Measurements from ENCODE around the gene ZNF473.
A peak's percentile ranks its signal among the peaks of the same experiment; 100 is the strongest.

Gene ZNF473

GRCh38 chr19:50003810-50004419 lies 21.9 kb upstream of the ZNF473 start:
- peak; percentile 70 for DNase-seq

DNA sequence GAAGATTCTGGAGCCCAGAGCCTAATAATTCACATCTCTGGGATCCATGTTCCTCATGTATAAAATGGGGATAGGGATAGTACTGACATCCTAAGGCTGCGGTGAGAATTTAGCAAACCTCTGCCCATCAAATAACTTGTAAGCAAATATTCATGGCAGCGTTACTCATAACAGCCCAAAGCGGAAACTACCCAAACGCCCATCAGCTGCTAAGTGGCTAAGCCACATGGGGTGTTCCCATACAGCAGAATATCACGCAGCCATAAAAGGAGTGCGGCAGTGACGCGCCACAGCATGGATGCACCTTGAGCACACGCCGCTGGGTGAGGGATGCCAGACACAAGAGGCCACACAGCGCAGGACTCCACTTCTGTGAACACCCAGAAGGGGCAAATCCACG lies 20.4 kb upstream of the ZNF473 start:
- no peak for DNase-seq

DNA sequence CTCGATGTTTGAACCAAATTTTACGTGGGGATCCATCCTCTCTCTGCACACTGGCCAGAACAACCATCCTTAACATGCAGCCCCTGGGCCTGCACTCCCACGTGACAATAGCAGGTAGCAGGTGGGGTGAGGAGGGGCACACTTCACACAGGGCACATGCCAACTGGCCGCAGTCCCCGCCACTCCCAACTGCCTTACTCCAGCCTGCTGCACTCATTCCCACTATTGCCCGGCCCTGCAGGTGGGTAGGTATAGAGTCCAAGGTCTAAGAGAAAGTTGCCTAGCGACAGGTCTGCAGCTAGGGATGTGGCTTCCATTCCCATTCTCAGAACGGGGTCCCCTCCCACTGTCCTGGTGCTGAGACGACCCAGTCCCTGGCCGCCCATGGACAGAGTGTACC lies 18.6 kb upstream of the ZNF473 start:
- no peak for DNase-seq

DNA sequence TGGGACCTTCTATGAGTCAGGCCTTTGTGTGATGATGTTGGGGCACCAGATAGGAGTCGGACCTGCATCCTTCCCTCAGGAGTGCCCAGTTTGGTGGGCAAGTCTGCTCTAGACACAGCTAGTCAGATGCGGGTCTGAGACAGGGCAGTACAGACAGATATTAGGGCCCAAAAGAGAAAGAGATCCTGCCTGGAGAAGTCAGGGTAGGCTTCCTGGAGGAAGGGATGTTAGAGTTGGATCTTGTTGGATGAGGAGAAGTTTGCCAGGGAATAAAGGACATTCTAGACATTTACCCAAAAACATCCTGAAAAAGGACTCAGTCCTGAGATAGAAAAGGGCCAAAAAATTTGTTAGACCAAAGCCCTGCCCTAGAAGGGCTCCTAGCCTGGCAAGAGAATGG lies 17.9 kb upstream of the ZNF473 start:
- DNase-seq: no peak

- DNase-seq: no peak
These were observed 17.3 kb upstream of the ZNF473 start for GRCh38 chr19:50008532-50008931.

DNA sequence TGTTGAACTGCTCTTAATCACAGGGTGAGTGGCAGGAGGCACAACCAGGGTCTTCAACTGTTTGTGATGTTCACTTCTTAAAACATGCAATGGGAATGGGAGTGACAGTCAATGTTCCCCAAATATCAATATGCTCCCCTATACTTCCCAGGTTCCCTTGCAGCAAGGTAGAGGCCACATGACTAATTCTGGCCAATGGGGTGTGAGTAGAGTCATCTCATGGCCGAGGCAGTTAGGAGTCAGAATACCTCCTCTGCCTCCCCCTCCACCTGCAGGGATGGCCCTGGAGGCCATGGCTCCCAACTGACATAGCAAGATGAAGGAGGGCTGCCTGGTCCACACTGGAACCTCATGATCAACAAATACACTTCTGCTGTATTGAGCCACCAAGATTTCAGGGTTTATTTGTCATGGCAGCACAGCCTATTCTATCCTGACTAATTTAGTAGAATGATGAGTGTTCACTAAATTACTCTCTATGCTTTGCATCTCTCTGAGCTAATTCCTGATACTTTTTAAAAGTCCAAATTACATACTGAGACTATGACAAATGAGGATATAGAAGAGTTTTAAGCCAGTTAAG lies 9.5 kb upstream of the ZNF473 start:
- no peak for DNase-seq

DNA sequence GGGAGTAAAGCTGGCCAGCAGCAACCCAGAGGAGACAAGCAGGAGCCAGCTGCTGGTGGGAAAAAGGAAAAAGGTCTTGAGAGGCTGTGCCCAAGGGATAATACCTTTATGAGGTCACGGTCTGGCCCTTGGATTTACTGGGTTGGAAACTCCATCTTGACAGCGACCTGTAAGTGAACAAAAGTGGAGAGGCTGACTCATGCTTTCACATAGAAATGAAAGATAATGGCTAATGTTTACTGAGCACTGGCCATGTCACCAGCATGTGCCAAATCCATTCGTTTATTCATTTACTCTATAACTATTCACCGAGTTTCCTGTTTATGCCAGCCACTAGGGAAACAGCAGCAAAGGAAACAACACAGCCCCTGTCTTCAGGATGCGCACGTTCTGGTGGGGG lies 5.3 kb upstream of the ZNF473 start:
- no peak for DNase-seq

DNA sequence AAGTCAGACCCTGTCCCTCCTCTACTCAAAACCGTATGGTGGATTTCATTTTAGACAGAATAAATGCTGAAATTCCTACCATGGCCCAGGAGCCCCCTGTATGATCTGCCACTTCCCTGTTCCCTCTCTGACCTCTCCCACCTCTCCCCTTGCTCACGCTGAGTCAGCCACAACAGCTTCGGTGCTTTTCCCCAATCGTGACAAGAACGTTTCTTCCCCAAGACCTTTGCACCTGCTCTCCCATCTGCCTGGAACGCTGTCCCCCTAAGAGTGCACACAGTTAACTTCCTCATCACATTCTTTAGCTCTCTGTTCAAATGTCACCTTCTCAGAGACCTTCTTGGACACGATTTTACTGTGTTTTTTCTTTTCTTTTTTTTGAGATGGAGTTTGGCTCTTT lies 3.0 kb upstream of the ZNF473 start:
- no peak for DNase-seq

- no peak for DNase-seq
These were observed 1.1 kb upstream of the ZNF473 start for GRCh38 chr19:50024719-50025021.

DNA sequence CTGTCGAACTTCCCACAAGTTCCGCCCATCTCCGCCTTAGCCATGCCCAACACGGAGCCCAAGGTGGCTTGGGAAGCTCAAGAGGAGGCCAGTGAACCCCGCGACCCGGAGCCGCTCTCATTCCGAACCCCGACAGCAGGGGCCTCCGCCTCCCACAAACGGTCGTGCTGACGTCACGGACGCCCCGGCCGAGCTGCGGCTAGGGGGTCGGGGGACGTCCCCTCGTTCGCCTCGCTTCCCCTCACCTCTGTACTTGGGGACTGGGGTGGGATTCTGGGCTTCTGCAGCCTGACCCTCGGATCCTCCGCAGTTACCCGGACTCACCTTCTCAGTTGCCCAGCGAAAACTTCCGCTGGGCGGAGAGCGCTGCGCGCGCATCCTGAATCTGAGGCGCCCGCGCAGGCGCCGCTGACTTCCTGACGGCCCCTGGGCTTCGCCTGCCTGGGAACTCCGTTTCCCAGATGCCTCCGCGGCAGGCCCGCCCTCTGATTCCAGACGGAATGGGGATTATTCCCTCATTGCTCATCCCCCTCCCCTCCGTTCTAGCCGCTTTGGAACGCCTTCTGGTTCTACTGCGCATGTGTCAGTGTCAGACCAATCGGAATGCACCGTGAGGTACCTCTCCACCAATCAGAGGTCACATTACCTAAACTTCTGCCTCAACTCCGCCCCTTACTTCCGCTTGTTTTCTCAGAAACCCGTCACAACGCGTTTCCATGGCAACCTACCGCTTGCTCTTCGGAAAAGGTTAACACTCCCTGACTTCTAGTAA lies 597 bp upstream of the ZNF473 start, which contains the start of gene VRK3:
TSS of gene VRK3 (minus strand) at position 351 of the 772 bp plus-strand sequence. CDS start 9,210 bp downstream, outside the sequence.
- peak; percentile 98 for DNase-seq

- no peak for DNase-seq
These were observed 723 bp downstream of the ZNF473 start for GRCh38 chr19:50026550-50026906.

- DNase-seq: no peak
These were observed 4.4 kb downstream of the ZNF473 start for GRCh38 chr19:50030225-50030624.

DNA sequence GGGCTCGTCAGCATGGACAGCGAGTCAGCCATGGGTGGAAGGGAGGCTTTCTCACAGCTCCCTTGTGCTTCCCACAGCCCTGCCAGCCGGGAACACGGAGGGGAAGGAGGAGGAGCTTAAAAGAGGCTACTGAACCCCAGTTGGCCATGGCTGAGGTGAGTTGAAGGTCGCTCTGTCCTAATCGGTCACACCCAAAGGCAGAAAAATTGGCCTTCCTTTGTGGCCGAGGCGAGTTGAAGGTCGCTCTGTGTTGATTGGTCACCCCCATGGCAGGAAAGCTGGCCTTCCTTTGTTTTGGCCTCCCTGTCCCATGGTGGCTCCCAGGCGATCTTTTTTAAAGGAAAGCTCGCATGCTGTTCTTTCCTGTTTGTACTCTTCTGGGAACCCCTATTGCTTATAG lies 5.1 kb downstream of the ZNF473 start:
- DNase-seq: no peak

DNA sequence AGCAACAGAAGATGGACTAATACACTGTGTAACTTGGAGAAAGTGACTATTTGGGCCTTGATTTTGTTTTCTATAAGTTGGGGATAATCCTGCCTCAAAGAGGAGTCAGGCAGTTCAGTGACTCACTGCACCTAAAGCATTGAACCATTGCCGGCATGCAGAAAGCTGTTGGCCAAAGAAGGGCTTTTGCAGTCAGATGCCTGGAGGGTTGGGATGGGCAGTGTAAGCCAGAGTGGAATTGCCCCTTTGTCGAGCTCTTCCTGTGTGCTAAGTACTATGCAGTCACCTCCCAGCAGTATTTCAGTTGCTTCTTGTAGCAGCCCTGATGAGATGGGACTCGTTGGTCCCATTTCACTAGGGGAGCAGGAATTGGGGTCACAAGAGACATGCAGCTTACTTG lies 11.1 kb downstream of the ZNF473 start:
- DNase-seq: no peak

- no peak for DNase-seq
These were observed 14.2 kb downstream of the ZNF473 start for GRCh38 chr19:50039968-50040367.

DNA sequence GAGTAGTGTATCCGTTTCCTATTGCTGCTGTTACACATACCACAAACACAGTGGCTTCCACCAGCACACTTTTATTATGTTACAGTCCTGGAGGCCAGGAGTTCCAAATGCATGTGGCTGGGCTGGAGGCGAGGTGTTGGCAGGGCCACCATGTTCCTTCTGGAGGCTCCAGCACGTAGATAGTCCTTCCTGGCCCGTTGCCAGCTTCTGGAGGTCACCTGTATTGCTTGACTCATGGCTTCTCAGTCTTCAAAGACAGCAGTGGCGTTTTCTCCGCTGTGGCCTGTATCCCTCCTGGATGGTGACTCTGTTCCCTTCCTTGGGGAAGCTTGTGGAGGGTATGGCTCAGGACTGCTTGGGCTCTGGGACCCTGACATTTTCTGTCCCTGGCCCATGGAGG lies 15.2 kb downstream of the ZNF473 start:
- DNase-seq: no peak

- no peak for DNase-seq
These were observed 16.7 kb downstream of the ZNF473 start for GRCh38 chr19:50042363-50043024.

DNA sequence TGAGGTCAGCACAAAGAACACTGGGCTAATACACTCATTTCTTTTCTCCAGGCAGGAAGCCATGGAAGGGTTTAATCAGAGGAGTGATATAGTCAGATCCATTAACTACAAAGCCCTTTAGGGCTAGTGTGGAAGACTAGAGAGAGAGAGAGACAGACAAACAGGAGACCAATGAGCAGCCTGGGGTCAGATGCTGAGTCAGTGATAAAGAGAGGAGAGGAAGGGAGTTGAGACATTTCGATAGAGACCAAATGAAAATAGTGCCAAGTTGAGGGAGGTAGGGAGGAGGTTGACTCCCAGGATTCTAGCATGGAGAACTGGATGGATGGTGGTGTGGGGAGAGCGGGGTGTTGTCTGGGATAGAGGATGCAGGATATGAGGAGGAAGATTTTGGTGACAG lies 18.2 kb downstream of the ZNF473 start:
- DNase-seq: no peak

DNA sequence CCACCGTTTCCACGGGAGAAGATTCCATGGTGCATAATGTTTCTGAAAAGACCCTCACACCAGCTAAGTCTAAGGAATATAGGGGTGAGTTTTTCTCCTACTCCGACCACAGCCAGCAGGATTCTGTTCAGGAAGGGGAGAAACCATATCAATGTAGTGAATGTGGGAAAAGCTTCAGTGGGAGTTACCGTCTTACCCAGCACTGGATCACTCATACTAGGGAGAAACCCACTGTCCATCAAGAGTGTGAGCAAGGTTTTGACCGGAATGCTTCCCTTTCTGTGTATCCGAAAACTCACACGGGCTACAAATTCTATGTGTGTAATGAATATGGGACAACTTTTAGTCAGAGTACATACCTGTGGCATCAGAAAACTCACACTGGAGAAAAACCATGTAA lies 19.1 kb downstream of the ZNF473 start:
- no peak for DNase-seq

DNA sequence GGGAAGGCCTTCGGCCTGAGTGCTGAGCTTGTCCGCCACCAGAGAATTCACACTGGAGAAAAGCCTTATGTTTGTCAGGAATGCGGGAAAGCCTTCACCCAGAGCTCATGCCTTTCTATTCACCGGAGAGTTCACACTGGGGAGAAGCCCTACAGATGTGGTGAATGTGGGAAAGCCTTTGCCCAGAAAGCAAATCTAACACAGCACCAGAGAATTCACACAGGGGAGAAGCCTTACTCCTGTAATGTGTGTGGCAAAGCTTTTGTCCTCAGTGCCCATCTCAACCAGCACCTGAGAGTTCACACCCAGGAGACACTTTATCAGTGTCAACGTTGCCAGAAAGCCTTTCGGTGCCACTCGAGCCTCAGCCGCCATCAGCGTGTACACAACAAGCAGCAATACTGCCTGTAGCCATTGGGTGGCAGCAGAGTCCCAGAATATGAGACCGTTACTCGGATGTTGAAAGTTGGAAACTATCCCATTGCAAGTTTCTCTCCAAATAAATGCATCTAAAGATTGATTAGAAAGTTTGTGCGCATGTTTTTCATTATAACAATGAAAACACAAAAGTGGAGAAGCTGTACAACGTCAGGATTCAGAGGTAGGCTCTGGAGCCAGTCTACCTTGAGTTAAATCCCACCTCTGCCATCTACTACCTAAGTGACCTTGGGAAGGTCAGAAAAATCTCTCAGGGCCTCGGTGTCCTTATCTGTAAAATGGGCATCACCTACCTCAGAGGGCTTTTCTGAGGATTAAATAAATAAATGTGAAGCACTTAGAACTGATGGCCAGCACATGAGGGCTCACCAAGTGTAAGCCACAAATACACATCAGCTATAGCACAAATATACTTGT lies 21.1 kb downstream of the ZNF473 start:
- DNase-seq: no peak

GRCh38 chr19:50047671-50048070 lies 21.9 kb downstream of the ZNF473 start:
- no peak for DNase-seq

DNA sequence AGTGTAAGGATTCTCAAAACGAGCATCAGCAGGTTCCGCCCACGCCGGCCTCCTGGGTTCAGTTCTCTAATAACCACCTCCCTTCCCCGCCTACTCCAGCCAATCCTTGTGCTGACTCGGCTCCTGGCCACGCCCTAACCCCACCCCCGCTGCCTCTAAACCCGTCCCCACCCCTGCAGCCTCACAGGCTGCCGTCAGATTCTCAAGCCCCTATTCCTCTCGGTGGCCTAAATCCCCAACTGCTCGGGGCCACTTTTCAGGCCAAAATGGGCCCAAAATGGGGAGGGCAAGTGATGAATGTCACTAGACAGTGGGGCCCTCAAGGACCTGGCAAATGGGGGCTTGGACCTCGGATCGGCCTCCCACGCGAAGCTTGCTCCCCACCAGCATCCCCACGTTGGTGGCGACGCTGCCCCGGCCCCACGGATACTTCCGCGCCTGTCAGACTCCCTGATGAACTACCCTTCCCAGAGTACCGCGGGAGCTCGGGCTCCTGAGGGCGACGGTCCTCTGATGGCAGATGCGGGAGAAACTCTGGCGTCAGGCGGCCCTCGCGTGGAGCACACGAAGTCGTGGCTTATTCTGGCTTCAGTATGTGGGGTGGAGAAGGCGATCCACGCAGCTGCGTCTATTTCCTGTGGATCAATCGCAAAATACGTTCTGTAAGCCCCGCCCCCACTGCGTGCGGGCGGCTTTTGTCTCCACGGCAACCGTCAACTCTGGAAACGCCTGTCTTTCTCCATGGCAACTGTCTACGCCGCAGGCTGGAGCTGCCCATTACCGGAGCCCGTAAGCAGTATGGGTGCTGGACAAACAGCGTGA lies 24.8 kb downstream of the ZNF473 start:
- DNase-seq: peak; percentile 51

Measured in T1000 (cell line).